Measurements from ENCODE around the gene ZNF618.
"Not testable (repeated sequence)": the region's sequence is repeated elsewhere in the genome, so short reads cannot be mapped to it uniquely, and the experiment has no call there.

Gene ZNF618

GRCh38 chr9:113995401-113995800 is 119.3 kb downstream of the ZNF618 start:
- Histone ChIP-seq H4K20me1 (ENCODE audit: control insufficient read depth, insufficient read depth, low read depth, low read length) (peaks cover 3% of the 10 kb centered on the region; the same call in 1 of the 2 replicates), H3K9me2 (replicated peaks; ENCODE audit: control insufficient read depth, low read length) (no peaks in the 10 kb centered on the region), H3K36me3 (ENCODE audit: control insufficient read depth, low read length) (no peaks in the 10 kb centered on the region), H3K27ac (ENCODE audit: low read depth, low read length) (no peak overlapping the region), H3K27me3 (ENCODE audit: control insufficient read depth, low read length) (peaks cover 6% of the 10 kb centered on the region; the same call in 1 of the 2 replicates), H3K9me3 (ENCODE audit: control insufficient read depth, insufficient read depth, low read length) (no peaks in the 10 kb centered on the region), H3K4me2 (ENCODE audit: low read length) (no peak overlapping the region), H3F3A (ENCODE audit: control insufficient read depth, insufficient read depth) (no peaks in the 10 kb centered on the region), H3K79me2 (ENCODE audit: control insufficient read depth, low read length) (no peaks in the 10 kb centered on the region), H3K4me3 (ENCODE audit: low read length) (no peak overlapping the region), H3K4me1 (ENCODE audit: control insufficient read depth, low read length) (peaks cover 7% of the 10 kb centered on the region)
- TF ChIP-seq EZH2phosphoT487 (IDR thresholded peaks at IDR 0.05; ENCODE audit: borderline replicate concordance, low read length), result no peak
- no peak for TF ChIP-seq CTCF (IDR thresholded peaks at IDR 0.05; ENCODE audit: low read depth, low read length, poor library complexity, severe bottlenecking)

- H3K4me2 ChIP-seq (ENCODE audit: low read length), result no peak overlapping the region
- H4K20me1 ChIP-seq (ENCODE audit: control insufficient read depth, insufficient read depth, low read depth, low read length), result peaks cover 3% of the 10 kb centered on the region; the same call in 1 of the 2 replicates
- peaks cover 6% of the 10 kb centered on the region; the same call in 1 of the 2 replicates for H3K27me3 ChIP-seq (ENCODE audit: control insufficient read depth, low read length)
- no peak overlapping the region for H3K27ac ChIP-seq (ENCODE audit: low read depth, low read length)
- no peaks in the 10 kb centered on the region for H3K9me2 ChIP-seq (replicated peaks; ENCODE audit: control insufficient read depth, low read length)
- H3K79me2 ChIP-seq (ENCODE audit: control insufficient read depth, low read length), result no peaks in the 10 kb centered on the region
- no peaks in the 10 kb centered on the region for H3K9me3 ChIP-seq (ENCODE audit: control insufficient read depth, insufficient read depth, low read length)
- no peaks in the 10 kb centered on the region for H3F3A ChIP-seq (ENCODE audit: control insufficient read depth, insufficient read depth)
- no peaks in the 10 kb centered on the region for H3K36me3 ChIP-seq (ENCODE audit: control insufficient read depth, low read length)
- no peak overlapping the region for H3K4me3 ChIP-seq (ENCODE audit: low read length)
- H3K4me1 ChIP-seq (ENCODE audit: control insufficient read depth, low read length), result peaks cover 7% of the 10 kb centered on the region
- TF ChIP-seq CTCF (IDR thresholded peaks at IDR 0.05; ENCODE audit: low read depth, low read length, poor library complexity, severe bottlenecking), result no peak
- no peak for TF ChIP-seq EZH2phosphoT487 (IDR thresholded peaks at IDR 0.05; ENCODE audit: borderline replicate concordance, low read length)
Observed at GRCh38 chr9:113995963-113996362, 119.9 kb downstream of the ZNF618 start.

GRCh38 chr9:113996531-113997001 is 120.5 kb downstream of the ZNF618 start:
- Histone ChIP-seq H3K4me2 (ENCODE audit: low read length) (no peak overlapping the region), H3F3A (ENCODE audit: control insufficient read depth, insufficient read depth) (no peaks in the 10 kb centered on the region), H3K27ac (ENCODE audit: low read depth, low read length) (no peak overlapping the region), H3K9me2 (replicated peaks; ENCODE audit: control insufficient read depth, low read length) (no peaks in the 10 kb centered on the region), H3K36me3 (ENCODE audit: control insufficient read depth, low read length) (no peaks in the 10 kb centered on the region), H3K79me2 (ENCODE audit: control insufficient read depth, low read length) (no peaks in the 10 kb centered on the region), H3K27me3 (ENCODE audit: control insufficient read depth, low read length) (peaks cover 6% of the 10 kb centered on the region; the same call in 1 of the 2 replicates), H3K9me3 (ENCODE audit: control insufficient read depth, insufficient read depth, low read length) (no peaks in the 10 kb centered on the region), H4K20me1 (ENCODE audit: control insufficient read depth, insufficient read depth, low read depth, low read length) (peaks cover 3% of the 10 kb centered on the region; the same call in 1 of the 2 replicates), H3K4me1 (ENCODE audit: control insufficient read depth, low read length) (peaks cover 7% of the 10 kb centered on the region), H3K4me3 (ENCODE audit: low read length) (no peak overlapping the region)
- no peak for TF ChIP-seq CTCF (IDR thresholded peaks at IDR 0.05; ENCODE audit: low read depth, low read length, poor library complexity, severe bottlenecking)
- TF ChIP-seq EZH2phosphoT487 (IDR thresholded peaks at IDR 0.05; ENCODE audit: borderline replicate concordance, low read length), result no peak

- not testable (repeated sequence) for H3K36me3 ChIP-seq (ENCODE audit: control insufficient read depth, low read length); H3K27me3 ChIP-seq (ENCODE audit: control insufficient read depth, low read length); H3F3A ChIP-seq (ENCODE audit: control insufficient read depth, insufficient read depth); H3K4me3 ChIP-seq (ENCODE audit: low read length); H3K27ac ChIP-seq (ENCODE audit: low read depth, low read length); H3K9me2 ChIP-seq (replicated peaks; ENCODE audit: control insufficient read depth, low read length); H3K79me2 ChIP-seq (ENCODE audit: control insufficient read depth, low read length); H3K4me2 ChIP-seq (ENCODE audit: low read length); H3K9me3 ChIP-seq (ENCODE audit: control insufficient read depth, insufficient read depth, low read length); H3K4me1 ChIP-seq (ENCODE audit: control insufficient read depth, low read length); H4K20me1 ChIP-seq (ENCODE audit: control insufficient read depth, insufficient read depth, low read depth, low read length)
Observed at GRCh38 chr9:113997064-113997463, 121.0 kb downstream of the ZNF618 start.
